Liver (tissue), 3 donors: ENCODE data around the gene TAPBPL.

ENCODE experiments used
- CTCF ChIP-seq: fragments of 150-350 bp; IDR thresholded peaks from 2 replicates; pipeline ENCODE4 v1.5.1; 2017; ENCODE audit warnings: improper control_type of control experiment, low read depth, low read length; ENCODE audit not compliant: missing input control
- RAD21 ChIP-seq, 2 donors: IDR thresholded peaks; 2 replicates each; pipeline ENCODE4 v1.6.1; 2016; ENCODE audit warnings: antibody characterized with exemption in 2 of 2, mild to moderate bottlenecking in 2 of 2
- TF ChIP-seq, protein P1 (sequence below): IDR thresholded peaks from 2 replicates; pipeline ENCODE4 v1.6.1; 2016; ENCODE audit warnings: antibody characterized with exemption
- donor health status: healthy.
- donor health status: healthy.

- TF ChIP-seq CTCF = no peak
- TF ChIP-seq, protein P1, sequence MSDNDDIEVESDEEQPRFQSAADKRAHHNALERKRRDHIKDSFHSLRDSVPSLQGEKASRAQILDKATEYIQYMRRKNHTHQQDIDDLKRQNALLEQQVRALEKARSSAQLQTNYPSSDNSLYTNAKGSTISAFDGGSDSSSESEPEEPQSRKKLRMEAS = no peak
- no peak for TF ChIP-seq RAD21 (IDR thresholded peaks at IDR 0.05)
Measured at GRCh38 chr12:6434205-6435140, 17.4 kb upstream of the TAPBPL start.
